Testis (tissue), 3 donors: ENCODE measurements around the gene SLFN12. TPM values are rescaled to one million over a fixed set of nuclear protein-coding genes. Genes with fewer than 3 reads are reported as not detected.
A peak's percentile ranks its signal among the peaks of the same experiment; 100 is the strongest.
"Not testable (repeated sequence)": the region's sequence is repeated elsewhere in the genome, so short reads cannot be mapped to it uniquely, and the experiment has no call there.

Experiments used
- DNase-seq: peaks from one replicate; pipeline ENCODE4 v3.0.0-alpha.2; 2019
- H3K27ac ChIP-seq, 2 donors: fragments of 200-600 bp; sonication (generic); one replicate each; pipeline ENCODE4 v1.5.1; 2019
- H3K27me3 ChIP-seq: fragments of 200-600 bp; sonication (generic); one replicate; pipeline ENCODE4 v1.5.1; 2019
- H3K36me3 ChIP-seq: fragments of 200-600 bp; sonication (generic); one replicate; pipeline ENCODE4 v1.5.1; 2017; ENCODE audit warnings: low read depth; ENCODE audit errors: missing control alignments
- H3K4me1 ChIP-seq: fragments of 200-600 bp; sonication (generic); one replicate; pipeline ENCODE4 v1.5.1; 2019
- H3K4me3 ChIP-seq, 2 donors: fragments of 200-600 bp; sonication (generic); one replicate each; pipeline ENCODE4 v1.5.1; 2017 to 2019
- H3K9me3 ChIP-seq: fragments of 200-600 bp; sonication (generic); one replicate; pipeline ENCODE4 v1.5.1; 2017
- CTCF ChIP-seq, 3 experiments: fragments of 450-650 bp in 2 of 3; fragments of 200-600 bp in 1 of 3; sonication (generic) in 1 of 3; IDR thresholded peaks; one replicate each; pipeline ENCODE4 v1.5.1; 2016 to 2019; ENCODE audit warnings: antibody characterized with exemption in 3 of 3, mild to moderate bottlenecking in 2 of 3, moderate library complexity in 1 of 3
- POLR2A ChIP-seq: fragments of 450-650 bp; IDR thresholded peaks from one replicate; pipeline ENCODE4 v1.6.1; 2017; ENCODE audit warnings: antibody characterized with exemption, mild to moderate bottlenecking, moderate library complexity
- WGBS, 2 donors: methylation state at CpG; one replicate each; pipeline ENCODE4 v1.1.5; 2018; 5-methylcytosine and 5-hydroxymethylcytosine counted together
- intact Hi-C: fragments of 100-400 bp; cut with DNase I; formaldehyde crosslinking; loops from one replicate; pipeline ENCODE4 v1.15.1; 2023; ENCODE audit warnings: low total_unique reads
- polyA plus RNA-seq: library from polyadenylated mRNA; stranded (reverse); fragments of 350-450 nt; fragmentation: Illumina TruSeq; extraction: RNeasy Lipid Tissue Mini Kit (QIAGEN cat#74804); gene quantifications from one replicate; pipeline ENCODE4 v1.2.3, GENCODE V29; 2014; ENCODE audit warnings: low read depth, low replicate concordance; ENCODE audit not compliant: insufficient read depth
- total RNA-seq, 2 donors: library from RNA; depleted of rRNA; stranded (reverse); fragments of >200 nt; gene quantifications; one replicate each; pipeline ENCODE4 v1.2.3, GENCODE V29; 2016

The SLFN12 gene
- total and polyA plus RNA-seq, 3 donors from 2014 or later = 2.6 to 4.7 (median 2.9) TPM

- H3K27ac ChIP-seq = no peak overlapping the region
- H3K9me3 ChIP-seq = no peaks in the 10 kb centered on the region
- WGBS, 2 donors = 97 to 100% methylated on average over 1 of the region's 1 CpG
- H3K36me3 ChIP-seq = no peaks in the 10 kb centered on the region
- no peaks in the 10 kb centered on the region for H3K4me1 ChIP-seq
- H3K27me3 ChIP-seq = no peaks in the 10 kb centered on the region
- intact Hi-C loops = no loop called here
- no peak for DNase-seq
- no peak for TF ChIP-seq POLR2A
- TF ChIP-seq CTCF (IDR thresholded peaks at IDR 0.05) = no peak
- H3K4me3 ChIP-seq = no peak overlapping the region
These were observed 18.1 kb downstream of the SLFN12 start for GRCh38 chr17:35414247-35414646.

GRCh38 chr17:35407531-35407930, 24.8 kb downstream of the SLFN12 start:
- intact Hi-C loops = no loop called here
- TF ChIP-seq POLR2A (no peak), CTCF (IDR thresholded peaks at IDR 0.05) (no peak)

GRCh38 chr17:35406568-35406967, 25.7 kb downstream of the SLFN12 start:
- WGBS, 2 donors = 48 to 71% methylated on average over 1 of the region's 1 CpG

More at GRCh38 chr17:35407531-35407930, 24.8 kb downstream of the SLFN12 start:
- peak overlapping the region in 1 of 2 donors; percentile 28 for H3K4me3 ChIP-seq
- no peaks in the 10 kb centered on the region for H3K9me3 ChIP-seq
- 58 to 64% methylated on average over 25 of the region's 26 CpGs for WGBS, 2 donors
- H3K27ac ChIP-seq = no peak overlapping the region
- peak; percentile 21 for DNase-seq
- no peaks in the 10 kb centered on the region for H3K36me3 ChIP-seq
- no peaks in the 10 kb centered on the region for H3K27me3 ChIP-seq
- H3K4me1 ChIP-seq = no peaks in the 10 kb centered on the region

GRCh38 chr17:35404360-35404759, 27.9 kb downstream of the SLFN12 start:
- TF ChIP-seq POLR2A (no peak), CTCF (IDR thresholded peaks at IDR 0.05) (no peak)
- Histone ChIP-seq H3K4me3 (no peak overlapping the region), H3K36me3 (no peaks in the 10 kb centered on the region), H3K27me3 (no peaks in the 10 kb centered on the region), H3K9me3 (no peaks in the 10 kb centered on the region), H3K27ac (no peak overlapping the region), H3K4me1 (no peaks in the 10 kb centered on the region)
- WGBS, 2 donors = 90 to 100% methylated on average over 1 of the region's 1 CpG
- intact Hi-C loops = no loop called here
- DNase-seq = no peak

More at GRCh38 chr17:35406568-35406967, 25.7 kb downstream of the SLFN12 start:
- TF ChIP-seq CTCF (IDR thresholded peaks at IDR 0.05) (no peak), POLR2A (no peak)
- Histone ChIP-seq H3K27me3 (no peaks in the 10 kb centered on the region), H3K27ac (no peak overlapping the region), H3K9me3 (no peaks in the 10 kb centered on the region), H3K36me3 (no peaks in the 10 kb centered on the region), H3K4me1 (no peaks in the 10 kb centered on the region), H3K4me3 (no peak overlapping the region)
- DNase-seq = no peak
- intact Hi-C loops = no loop called here

GRCh38 chr17:35393783-35394182, 38.5 kb downstream of the SLFN12 start:
- H3K4me1 ChIP-seq, DNase-seq, H3K9me3 ChIP-seq, H3K4me3 ChIP-seq, H3K27ac ChIP-seq, H3K36me3 ChIP-seq, H3K27me3 ChIP-seq, intact Hi-C loops: not testable (repeated sequence)
- WGBS, 2 donors = 86 to 90% methylated on average over 13 of the region's 13 CpGs
